Psoas muscle (tissue), 8 donors: ENCODE data around the gene RPUSD2. TPM values are rescaled to one million over a fixed set of nuclear protein-coding genes. Genes with fewer than 3 reads are reported as not detected.

Experiments
- ATAC-seq, 4 donors: fragments of 200-7000 bp; cut with Tn5 transposase; one replicate each; pipeline ENCODE4 v1.9.1; 2020; ENCODE audit warnings: moderate library complexity in 3 of 4, mild to moderate bottlenecking in 2 of 4
- DNase-seq, 2 donors: peaks; one replicate each; pipeline ENCODE4 v3.0.0-alpha.2; 2020
- H3K27ac ChIP-seq: fragments of 200-600 bp; one replicate; pipeline ENCODE4 v1.8.0; 2022
- H3K27me3 ChIP-seq, 3 donors: fragments of 200-600 bp in 1 of 3; one replicate each; pipeline versions ENCODE4 v1.6.1 to v1.8.0; 2013 to 2022; ENCODE audit warnings: low read length in 2 of 3, mild to moderate bottlenecking in 2 of 3, moderate library complexity in 1 of 3; ENCODE audit not compliant: insufficient read depth in 3 of 3
- H3K36me3 ChIP-seq, 2 donors: fragments of 200-600 bp in 1 of 2; one replicate each; pipeline versions ENCODE4 v1.6.1 to v1.8.0; 2013 to 2022; ENCODE audit warnings: low read depth in 1 of 2, mild to moderate bottlenecking in 1 of 2, moderate library complexity in 1 of 2; ENCODE audit not compliant: insufficient read depth in 1 of 2
- H3K4me1 ChIP-seq: fragments of 200-600 bp; one replicate; pipeline ENCODE4 v1.8.0; 2022
- H3K4me3 ChIP-seq: fragments of 200-600 bp; one replicate; pipeline ENCODE4 v1.8.0; 2022; ENCODE audit warnings: mild to moderate bottlenecking
- H3K9me3 ChIP-seq: fragments of 200-600 bp; one replicate; pipeline ENCODE4 v1.8.0; 2022
- WGBS, 3 donors: extraction: QIAGEN DNeasy Blood & Tissue Kit; methylation state at CpG; one replicate each; pipeline versions ENCODE4 v1.1.6 to v1.1.7; 2013; 5-methylcytosine and 5-hydroxymethylcytosine counted together
- intact Hi-C, 2 donors: fragments of 100-400 bp; cut with DNase I; formaldehyde crosslinking; loops; one replicate each; pipeline versions ENCODE4 v1.11.0 to v1.14.2; 2022
- polyA plus RNA-seq, 3 donors: library from polyadenylated mRNA; stranded (reverse); fragments of 200-250 nt; gene quantifications; one replicate each; pipeline ENCODE4 v1.2.3, GENCODE V29; 2013
- total RNA-seq, 4 donors: library from RNA; stranded (reverse); fragmentation: NEBNext Ultra II Directional in 2 of 4; extraction: Animal tissue kit (Norgen Biotek cat#: 25700) in 2 of 4; gene quantifications; one replicate each; pipeline versions ENCODE4 v1.2.1 to v1.2.4, GENCODE V29; 2021 to 2023
- TF ChIP-seq, protein P1 (sequence below): fragments of 200-600 bp; IDR thresholded peaks from one replicate; pipeline ENCODE4 v1.8.0; 2022; ENCODE audit warnings: antibody characterized with exemption
- donor health status: healthy with polysubstance abuse.
- donor health status: DM: no; HTN: no; CAD: no; lungs with moderate emphysema.
- donor health status: Bipolar disorder and iron deficiency.
- donor health status: healthy.
- donor health status: DM: yes; HTN: yes; CAD: no.
- donor health status: DM: no; HTN: no; CAD: no.
- donor health status: DM: no; HTN: no; CAD: no.
- donor health status: DM: yes; HTN: yes; CAD: no.

The RPUSD2 gene
- total and polyA plus RNA-seq, 7 donors, result 8.7 to 12.5 (median 10.3) TPM

- H3K4me1 ChIP-seq, result no peaks in the 10 kb centered on the region
- no peak for DNase-seq
- no peak for ATAC-seq
- intact Hi-C loops, result loop anchor here in 1 of 2 donors (10.0 kb wide), 1 partner anchor 72 kb away; no protein-coding TSS in a partner anchor
- TF ChIP-seq, protein P1, sequence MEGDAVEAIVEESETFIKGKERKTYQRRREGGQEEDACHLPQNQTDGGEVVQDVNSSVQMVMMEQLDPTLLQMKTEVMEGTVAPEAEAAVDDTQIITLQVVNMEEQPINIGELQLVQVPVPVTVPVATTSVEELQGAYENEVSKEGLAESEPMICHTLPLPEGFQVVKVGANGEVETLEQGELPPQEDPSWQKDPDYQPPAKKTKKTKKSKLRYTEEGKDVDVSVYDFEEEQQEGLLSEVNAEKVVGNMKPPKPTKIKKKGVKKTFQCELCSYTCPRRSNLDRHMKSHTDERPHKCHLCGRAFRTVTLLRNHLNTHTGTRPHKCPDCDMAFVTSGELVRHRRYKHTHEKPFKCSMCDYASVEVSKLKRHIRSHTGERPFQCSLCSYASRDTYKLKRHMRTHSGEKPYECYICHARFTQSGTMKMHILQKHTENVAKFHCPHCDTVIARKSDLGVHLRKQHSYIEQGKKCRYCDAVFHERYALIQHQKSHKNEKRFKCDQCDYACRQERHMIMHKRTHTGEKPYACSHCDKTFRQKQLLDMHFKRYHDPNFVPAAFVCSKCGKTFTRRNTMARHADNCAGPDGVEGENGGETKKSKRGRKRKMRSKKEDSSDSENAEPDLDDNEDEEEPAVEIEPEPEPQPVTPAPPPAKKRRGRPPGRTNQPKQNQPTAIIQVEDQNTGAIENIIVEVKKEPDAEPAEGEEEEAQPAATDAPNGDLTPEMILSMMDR, result no peak
- 97 to 100% (median 100%) methylated on average over 2 of the region's 2 CpGs for WGBS, 3 donors
- no peaks in the 10 kb centered on the region for H3K9me3 ChIP-seq
- H3K27me3 ChIP-seq, result peaks cover 0 to 4% (median 0%) of the 10 kb centered on the region in 3 donors
- no peaks in the 10 kb centered on the region for H3K36me3 ChIP-seq
- H3K27ac ChIP-seq, result no peak overlapping the region
- H3K4me3 ChIP-seq, result no peak overlapping the region
Measured at GRCh38 chr15:40597024-40597423, 27.9 kb downstream of the RPUSD2 start.

- Histone ChIP-seq H3K9me3 (no peaks in the 10 kb centered on the region), H3K27ac (no peak overlapping the region), H3K4me1 (no peaks in the 10 kb centered on the region), H3K27me3 (peaks cover 0 to 4% (median 0%) of the 10 kb centered on the region in 3 donors), H3K36me3 (no peaks in the 10 kb centered on the region), H3K4me3 (no peak overlapping the region)
- ATAC-seq (no peak), DNase-seq (no peak)
- TF ChIP-seq, protein P1, result no peak
- intact Hi-C loops, result loop anchor here in 1 of 2 donors (10.0 kb wide), 1 partner anchor 73 kb away; no protein-coding TSS in a partner anchor
- 63 to 80% (median 67%) methylated on average over 3 of the region's 3 CpGs for WGBS, 3 donors
Measured at GRCh38 chr15:40598126-40598525, 29.0 kb downstream of the RPUSD2 start.

- WGBS, 3 donors, result 70 to 93% (median 77%) methylated on average over 4 of the region's 4 CpGs
- Histone ChIP-seq H3K36me3 (no peaks in the 10 kb centered on the region), H3K27me3 (peaks cover 0 to 4% (median 0%) of the 10 kb centered on the region in 3 donors), H3K4me3 (no peak overlapping the region), H3K27ac (no peak overlapping the region), H3K9me3 (no peaks in the 10 kb centered on the region), H3K4me1 (no peaks in the 10 kb centered on the region)
- intact Hi-C loops, result loop anchor here in 1 of 2 donors (10.0 kb wide), 1 partner anchor 74 kb away; no protein-coding TSS in a partner anchor
- no peak for DNase-seq
- TF ChIP-seq, protein P1, result no peak
- no peak for ATAC-seq
Measured at GRCh38 chr15:40598672-40599071, 29.6 kb downstream of the RPUSD2 start.

DNA sequence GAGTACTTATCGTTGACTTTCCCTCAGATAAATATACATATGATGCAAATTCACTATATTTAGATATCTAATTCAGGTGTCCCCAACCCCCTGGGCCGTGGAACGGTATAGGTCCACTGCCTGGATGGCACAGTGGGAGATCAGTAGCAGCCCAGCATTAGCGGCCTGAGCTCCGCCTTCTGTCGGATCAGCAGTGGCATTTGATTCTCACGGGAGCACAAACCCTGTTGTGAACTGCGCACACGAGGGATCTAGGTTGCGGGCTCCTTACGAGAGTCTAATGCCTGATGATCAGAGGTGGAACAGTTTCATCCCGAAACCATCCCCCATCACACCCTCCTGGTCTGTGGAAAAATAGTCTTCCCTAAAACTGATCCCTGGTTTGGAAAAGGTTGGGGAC, 31.9 kb downstream of the RPUSD2 start:
- intact Hi-C loops, result no loop called here
- 87 to 92% (median 91%) methylated on average over 12 of the region's 12 CpGs for WGBS, 3 donors

More for the DNA sequence above, 31.9 kb downstream of the RPUSD2 start:
- H3K36me3 ChIP-seq, result no peaks in the 10 kb centered on the region
- no peak overlapping the region for H3K27ac ChIP-seq
- TF ChIP-seq, protein P1, result no peak
- no peak for DNase-seq
- no peaks in the 10 kb centered on the region for H3K4me1 ChIP-seq
- H3K4me3 ChIP-seq, result no peak overlapping the region
- no peaks in the 10 kb centered on the region for H3K9me3 ChIP-seq
- ATAC-seq, result no peak
- H3K27me3 ChIP-seq, result peaks cover 0 to 4% (median 0%) of the 10 kb centered on the region in 3 donors
